GM21619 (cell line): ENCODE data around the gene ACP1.
A peak's percentile ranks its signal among the peaks of the same experiment; 100 is the strongest.

Source experiments
- ATAC-seq: cut with Tn5 transposase; IDR thresholded peaks from one replicate; pipeline ENCODE4 v1.9.1; 2021; ENCODE audit not compliant: unreplicated experiment

Gene ACP1

GRCh38 chr2:254241-254640 lies 10.5 kb upstream of the ACP1 start:
- ATAC-seq: no peak

DNA sequence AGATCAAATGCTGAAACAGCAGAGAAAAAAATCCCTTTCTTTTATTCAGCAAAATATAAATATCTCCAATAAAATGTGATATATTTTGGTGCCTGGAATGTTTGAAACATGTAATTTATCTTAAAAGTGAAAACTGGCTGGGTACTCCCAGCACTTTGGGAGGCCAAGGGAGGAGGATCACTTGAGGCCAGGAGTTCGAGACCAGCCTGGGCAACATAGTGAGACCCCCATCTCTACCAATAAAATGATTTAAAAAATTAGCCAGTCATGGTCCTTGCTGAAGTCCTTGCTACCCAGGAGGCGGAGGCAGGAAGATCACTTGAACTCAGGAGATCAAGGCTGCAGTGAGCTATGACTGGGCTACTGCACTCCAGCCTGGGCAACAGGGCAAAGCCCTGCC lies 9.6 kb upstream of the ACP1 start:
- no peak for ATAC-seq

DNA sequence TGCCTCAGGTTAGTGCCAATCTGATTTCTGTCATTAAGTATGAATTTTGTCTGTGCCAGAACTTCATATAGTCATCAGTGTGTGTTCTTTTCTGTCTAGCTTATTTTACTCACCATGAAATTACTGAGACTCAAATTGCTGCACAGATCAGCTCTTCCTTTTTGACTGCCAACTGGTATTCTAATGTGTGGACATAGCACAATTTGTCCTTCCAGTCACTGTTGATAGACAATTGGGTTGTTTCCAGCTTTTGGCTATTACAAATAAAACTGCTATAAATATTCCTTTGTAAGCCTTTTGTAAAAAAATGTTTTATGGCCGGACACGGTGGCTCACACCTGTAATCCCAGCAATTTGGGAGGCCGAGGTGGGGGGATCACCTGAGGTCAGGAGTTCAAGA lies 8.7 kb upstream of the ACP1 start:
- ATAC-seq: no peak

DNA sequence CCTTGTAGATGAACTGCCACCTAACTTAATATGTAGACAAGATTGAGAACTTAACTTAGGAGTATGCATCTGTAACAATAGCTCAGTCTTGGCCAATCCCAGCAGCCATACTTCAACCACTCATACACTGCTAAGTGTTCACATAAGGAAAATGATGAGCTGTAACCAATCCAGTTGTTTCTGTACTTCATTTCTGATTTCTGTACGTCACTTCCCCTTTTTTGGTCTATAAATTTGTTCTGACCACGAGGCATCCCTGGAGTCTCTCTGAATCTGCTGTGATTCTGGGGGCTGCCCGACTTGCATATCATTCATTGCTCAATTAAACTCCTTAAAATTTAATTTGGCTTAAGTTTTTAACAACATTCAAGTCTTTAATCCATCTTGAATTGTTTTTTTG lies 7.3 kb upstream of the ACP1 start:
- no peak for ATAC-seq

- ATAC-seq: no peak
These were observed 6.9 kb upstream of the ACP1 start for GRCh38 chr2:257842-258241.

DNA sequence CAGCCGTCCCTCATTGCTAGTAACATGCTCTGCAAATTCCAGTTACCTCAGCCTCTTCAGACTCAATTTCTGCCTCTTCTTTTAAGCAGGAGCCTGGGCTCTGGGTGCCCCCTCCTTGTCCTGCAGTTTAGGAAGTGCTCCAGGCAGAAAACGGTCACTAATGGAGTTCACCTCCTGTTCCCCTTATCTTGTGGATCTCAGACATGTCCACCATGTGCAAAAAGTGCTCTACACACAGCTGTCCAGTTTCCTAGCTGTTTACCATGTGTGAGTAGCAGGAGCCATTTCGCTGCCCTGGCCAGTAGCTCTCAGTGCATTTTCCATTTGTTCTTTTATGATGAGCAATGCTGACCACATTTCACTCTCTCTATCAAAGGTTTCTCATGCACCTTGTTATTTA lies 5.8 kb upstream of the ACP1 start:
- no peak for ATAC-seq

- no peak for ATAC-seq
These were observed 4.9 kb upstream of the ACP1 start for GRCh38 chr2:259789-260331.

DNA sequence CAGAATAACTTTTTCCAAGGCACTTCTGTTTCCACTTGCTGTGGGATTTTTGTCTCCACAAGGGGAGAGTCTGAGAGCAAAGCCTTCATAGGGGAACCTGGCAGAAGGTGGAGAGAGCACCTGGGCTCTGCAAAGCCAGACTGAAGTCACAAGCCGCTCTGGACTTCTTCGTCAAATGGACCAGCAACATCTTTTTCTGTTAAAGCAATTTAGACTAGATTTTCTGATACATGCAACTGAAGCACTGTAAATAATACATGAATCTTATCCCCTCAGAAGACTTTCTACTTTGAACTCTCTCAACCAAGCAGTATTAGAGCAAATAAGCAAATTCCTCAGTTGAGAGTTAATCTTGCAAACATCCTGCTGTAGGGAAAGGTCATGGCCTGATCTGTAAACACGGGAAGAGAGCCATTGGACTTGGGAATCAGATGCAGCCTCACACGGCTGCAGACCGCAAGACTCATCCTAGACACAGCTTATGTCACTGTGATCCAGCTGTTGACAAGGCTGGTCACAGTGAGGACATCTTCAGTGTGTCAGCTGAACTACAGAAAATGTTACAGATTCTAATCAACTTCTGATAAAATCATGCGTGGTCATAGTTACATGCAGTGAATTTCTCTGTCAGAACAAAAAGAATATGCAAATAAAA lies 4.1 kb upstream of the ACP1 start:
- ATAC-seq: no peak

GRCh38 chr2:262117-262516 lies 2.6 kb upstream of the ACP1 start:
- ATAC-seq: no peak

DNA sequence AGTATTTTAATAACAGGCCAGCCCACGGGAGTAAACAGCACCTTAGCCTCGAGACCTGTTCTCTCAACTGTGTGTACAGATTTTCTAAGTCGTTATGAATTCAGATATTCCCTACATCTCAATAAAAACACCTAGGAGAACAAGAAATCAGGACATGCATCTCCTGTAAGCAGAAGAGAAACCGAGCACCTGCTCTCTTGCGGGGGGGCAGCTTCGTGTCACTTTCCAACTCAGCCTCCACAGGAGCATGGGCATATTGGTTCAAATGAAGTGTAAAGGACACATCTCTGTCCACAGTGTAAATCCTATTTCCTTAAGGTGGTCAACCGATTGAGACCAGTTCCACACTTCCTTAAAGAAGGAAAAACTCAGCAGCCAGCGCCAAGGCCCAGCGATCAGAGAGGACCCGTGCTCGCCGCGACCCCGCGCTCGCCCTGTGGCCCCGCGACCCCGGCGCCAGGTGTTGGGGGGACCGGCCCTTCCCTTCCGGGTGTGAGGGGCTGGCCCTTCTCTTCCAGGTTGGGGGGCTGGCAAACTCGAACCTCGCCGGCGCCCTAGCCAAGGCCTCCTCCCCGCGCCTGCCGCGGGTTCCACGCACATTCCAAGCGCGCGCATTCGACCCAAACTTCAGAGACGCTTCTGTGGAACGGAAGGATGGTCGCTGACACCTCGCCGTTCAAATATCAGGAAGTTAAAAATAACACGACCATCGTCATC lies 1.6 kb upstream of the ACP1 start:
- no peak for ATAC-seq

- ATAC-seq: peak; percentile 20
These were observed 814 bp upstream of the ACP1 start, which contains the start of gene SH3YL1 for GRCh38 chr2:263774-264492. SH3YL1 (minus strand) TSS chr2:264032; CDS start chr2:263984, 48 bp downstream.

GRCh38 chr2:268323-268722 lies 3.6 kb downstream of the ACP1 start:
- no peak for ATAC-seq

DNA sequence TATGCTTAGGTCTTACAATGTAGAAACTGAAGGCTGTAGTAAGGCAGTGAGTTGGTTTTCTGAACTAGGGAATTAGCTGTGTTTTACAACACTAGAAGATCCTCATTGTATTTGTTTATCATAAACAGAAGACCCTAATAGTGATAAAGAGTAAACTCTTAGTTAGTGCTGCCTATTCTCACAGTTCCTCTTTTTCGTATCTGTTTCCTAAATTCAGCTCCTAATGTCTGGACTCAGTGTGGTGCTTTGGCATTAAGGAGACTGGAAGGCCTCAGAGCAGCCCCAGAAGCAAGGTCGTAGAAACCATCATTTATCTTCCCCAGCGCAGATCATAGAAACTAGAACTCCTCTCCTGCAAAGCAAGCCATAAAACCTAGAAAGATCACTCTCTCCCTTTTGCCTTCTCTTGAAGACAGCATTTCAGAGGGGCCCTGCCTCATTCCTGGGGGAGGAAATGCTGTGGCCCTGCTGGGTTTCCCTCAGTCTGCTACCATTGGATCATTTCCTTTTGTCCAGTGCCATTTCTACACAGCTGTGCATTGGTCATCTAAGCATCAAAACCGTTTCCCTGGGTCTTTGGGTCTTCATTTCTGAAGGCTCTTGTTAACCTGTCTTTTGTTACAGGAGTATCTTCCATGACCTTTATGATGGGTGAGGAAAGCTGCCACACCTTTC lies 4.7 kb downstream of the ACP1 start:
- no peak for ATAC-seq

- no peak for ATAC-seq
These were observed 6.1 kb downstream of the ACP1 start for GRCh38 chr2:270861-271260.

- no peak for ATAC-seq
These were observed 7.2 kb downstream of the ACP1 start for GRCh38 chr2:271917-272316.

- no peak for ATAC-seq
These were observed 8.6 kb downstream of the ACP1 start for GRCh38 chr2:273333-273732.

- no peak for ATAC-seq
These were observed 9.8 kb downstream of the ACP1 start for GRCh38 chr2:274503-274902.

DNA sequence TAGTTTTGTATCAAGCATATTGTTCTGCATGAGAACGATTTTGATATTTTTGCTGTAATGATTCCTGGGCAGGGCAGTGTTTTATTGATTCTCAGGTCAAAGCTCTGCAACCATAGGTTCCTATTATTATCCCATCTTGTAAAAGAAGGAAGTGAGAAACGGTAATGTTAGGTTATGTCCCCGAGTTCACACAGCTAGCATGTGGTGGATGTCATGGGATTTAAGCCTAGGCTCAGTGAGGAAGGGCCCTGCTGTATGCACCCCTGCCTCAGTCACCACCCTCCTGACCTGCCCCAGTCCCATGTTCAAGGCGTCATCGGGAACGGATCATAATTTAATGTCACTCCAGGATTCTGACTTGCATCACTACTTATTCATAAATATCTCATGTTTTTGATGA lies 10.7 kb downstream of the ACP1 start:
- peak; percentile 94 for ATAC-seq

GRCh38 chr2:278312-278926 lies 13.7 kb downstream of the ACP1 start:
- ATAC-seq: no peak

- ATAC-seq: no peak
These were observed 14.2 kb downstream of the ACP1 start for GRCh38 chr2:278927-279320.

GRCh38 chr2:279366-279765 lies 14.6 kb downstream of the ACP1 start:
- ATAC-seq: no peak
